ENCODE measurements around the gene FANCC.
"Not testable (repeated sequence)": the region's sequence is repeated elsewhere in the genome, so short reads cannot be mapped to it uniquely, and the experiment has no call there.

FANCC gene

GRCh38 chr9:95284162-95285080, 33.1 kb downstream of the FANCC start:
- H3K4me3 ChIP-seq (ENCODE audit: low read length), result no peak overlapping the region
- no peak for TF ChIP-seq CTCF (conservative IDR thresholded peaks at IDR 0.05; ENCODE audit: low read depth, low read length)
- DNase-seq (ENCODE audit: low read depth), result no peak

GRCh38 chr9:95283673-95284072, 33.8 kb downstream of the FANCC start:
- TF ChIP-seq CTCF (conservative IDR thresholded peaks at IDR 0.05; ENCODE audit: low read depth, low read length), result no peak
- DNase-seq (ENCODE audit: low read depth), result no peak
- H3K4me3 ChIP-seq (ENCODE audit: low read length), result no peak overlapping the region

- no peak for TF ChIP-seq CTCF (conservative IDR thresholded peaks at IDR 0.05; ENCODE audit: low read depth, low read length)
- H3K4me3 ChIP-seq (ENCODE audit: low read length), result no peak overlapping the region
- no peak for DNase-seq (ENCODE audit: low read depth)
These were observed 35.2 kb downstream of the FANCC start for GRCh38 chr9:95282332-95282731.

GRCh38 chr9:95280745-95281144, 36.8 kb downstream of the FANCC start:
- DNase-seq (ENCODE audit: low read depth), result no peak
- no peak overlapping the region for H3K4me3 ChIP-seq (ENCODE audit: low read length)
- no peak for TF ChIP-seq CTCF (conservative IDR thresholded peaks at IDR 0.05; ENCODE audit: low read depth, low read length)

- no peak for DNase-seq (ENCODE audit: low read depth)
- no peak for TF ChIP-seq CTCF (conservative IDR thresholded peaks at IDR 0.05; ENCODE audit: low read depth, low read length)
- no peak overlapping the region for H3K4me3 ChIP-seq (ENCODE audit: low read length)
These were observed 40.0 kb downstream of the FANCC start for GRCh38 chr9:95277509-95277908.

- no peak overlapping the region for H3K4me3 ChIP-seq (ENCODE audit: low read length)
- TF ChIP-seq CTCF (conservative IDR thresholded peaks at IDR 0.05; ENCODE audit: low read depth, low read length), result no peak
- DNase-seq (ENCODE audit: low read depth), result no peak
These were observed 41.0 kb downstream of the FANCC start for GRCh38 chr9:95276395-95276954.

GRCh38 chr9:95274160-95274559, 43.3 kb downstream of the FANCC start:
- not testable (repeated sequence) for H3K4me3 ChIP-seq (ENCODE audit: low read length); DNase-seq (ENCODE audit: low read depth)

Measured in retinal pigment epithelial cell (primary cell).